PC-3 (cell line): Measurements from ENCODE around the gene WNT3. TPM values are rescaled to one million over a fixed set of nuclear protein-coding genes. Genes with fewer than 3 reads are reported as not detected.
A peak's percentile ranks its signal among the peaks of the same experiment; 100 is the strongest.

Experiments used
- ATAC-seq: fragments of 200-7000 bp; cut with Tn5 transposase; 2 replicates; pipeline ENCODE4 v1.9.1; 2020; ENCODE audit warnings: mild to moderate bottlenecking, moderate library complexity
- BruUV-seq: library from RNA; stranded (reverse); fragments of 400-500 nt; replicated peaks from 2 replicates; lab custom pipeline; 2021; lab: Mats Ljungman, UMichigan
- CTCF ChIA-PET: fragments of 300-600 bp; sonication (Branson Sonifier 250); formaldehyde crosslinking; loops from one replicate; lab custom pipeline; 2022; ENCODE audit warnings: antibody characterized with exemption; lab: Charles Lee
- POLR2A ChIA-PET: fragments of 300-600 bp; sonication (Branson Sonifier 250); formaldehyde crosslinking; loops from one replicate; lab custom pipeline; 2022; ENCODE audit warnings: antibody characterized with exemption; ENCODE audit not compliant: unreplicated experiment; lab: Charles Lee
- DNase-seq: peaks from one replicate; pipeline ENCODE4 v3.0.0-alpha.2; 2015
- H2AFZ ChIP-seq: fragments of 300-600 bp; sonication (generic); 2 replicates; pipeline ENCODE4 v1.6.0; 2016; ENCODE audit warnings: antibody characterized with exemption, low read length
- H3F3A ChIP-seq: fragments of 300-600 bp; sonication (generic); one replicate; pipeline ENCODE4 v1.6.0; 2017; ENCODE audit warnings: antibody characterized with exemption, low read length, control low read depth, mild to moderate bottlenecking; ENCODE audit not compliant: unreplicated experiment
- H3K27ac ChIP-seq: fragments of 300-600 bp; sonication (generic); 2 replicates; pipeline ENCODE4 v1.5.1; 2016; ENCODE audit warnings: mild to moderate bottlenecking, low read length
- H3K27me3 ChIP-seq: fragments of 300-600 bp; sonication (generic); 2 replicates; pipeline ENCODE4 v1.6.1; 2016; ENCODE audit warnings: low read length, mixed read lengths
- H3K36me3 ChIP-seq: fragments of 300-600 bp; sonication (generic); 2 replicates; pipeline ENCODE4 v1.6.1; 2016; ENCODE audit warnings: low read depth, mixed run types, low read length, mixed read lengths
- H3K4me1 ChIP-seq: fragments of 300-600 bp; sonication (generic); 2 replicates; pipeline ENCODE4 v1.5.1; 2016; ENCODE audit warnings: low read length; ENCODE audit not compliant: insufficient read depth
- H3K4me2 ChIP-seq: fragments of 300-600 bp; sonication (generic); 2 replicates; pipeline ENCODE4 v1.6.0; 2016; ENCODE audit warnings: low read length
- H3K4me3 ChIP-seq: fragments of 300-600 bp; sonication (generic); 2 replicates; pipeline ENCODE4 v1.5.1; 2016; ENCODE audit warnings: mild to moderate bottlenecking, low read length, mixed read lengths
- H3K79me2 ChIP-seq: fragments of 300-600 bp; sonication (generic); 2 replicates; pipeline ENCODE4 v1.6.1; 2017; ENCODE audit warnings: low read length, mixed read lengths
- H3K9ac ChIP-seq: fragments of 300-600 bp; sonication (generic); 2 replicates; pipeline ENCODE4 v1.6.0; 2016; ENCODE audit warnings: mild to moderate bottlenecking, low read length
- H3K9me2 ChIP-seq: fragments of 300-600 bp; sonication (generic); replicated peaks from 2 replicates; pipeline ENCODE4 v1.6.1; 2016; ENCODE audit warnings: mixed run types, low read length, mixed read lengths
- H3K9me3 ChIP-seq: fragments of 300-600 bp; sonication (generic); 2 replicates; pipeline ENCODE4 v1.6.1; 2016; ENCODE audit warnings: low read length, mixed read lengths
- H4K20me1 ChIP-seq: fragments of 300-600 bp; sonication (generic); 2 replicates; pipeline ENCODE4 v1.6.1; 2016; ENCODE audit warnings: low read length, mixed read lengths
- EZH2 ChIP-seq: fragments of 300-600 bp; sonication (generic); IDR thresholded peaks from one replicate; pipeline ENCODE4 v1.6.1; 2017; ENCODE audit warnings: antibody characterized with exemption, mild to moderate bottlenecking, low read length; ENCODE audit not compliant: unreplicated experiment
- EZH2phosphoT487 ChIP-seq: fragments of 300-600 bp; sonication (generic); IDR thresholded peaks from 2 replicates; pipeline ENCODE4 v1.6.1; 2018; ENCODE audit warnings: mild to moderate bottlenecking, antibody characterized with exemption, low read length, borderline replicate concordance
- intact Hi-C: fragments of 100-400 bp; cut with micrococcal nuclease; formaldehyde crosslinking; loops from 2 replicates; pipeline ENCODE4 v1.9.0; 2023
- total RNA-seq: library from RNA; depleted of rRNA; stranded (reverse); fragments of >200 nt; gene quantifications from 2 replicates; pipeline ENCODE4 v1.2.3, GENCODE V29; 2014
- TF ChIP-seq, protein P1 (sequence below): fragments of 300-600 bp; sonication (generic); conservative IDR thresholded peaks from 2 replicates; pipeline ENCODE4 v1.5.1; 2017; ENCODE audit warnings: antibody characterized with exemption, low read depth, mild to moderate bottlenecking, low read length

WNT3 gene
- total RNA-seq, 1 experiment from 2014 or later: 4.9 TPM

GRCh38 chr17:46823657-46824056, 5.2 kb upstream of the WNT3 start:
- H3K27ac ChIP-seq: no peak overlapping the region
- H3K4me3 ChIP-seq: no peak overlapping the region
- DNase-seq (no peak), ATAC-seq (no peak)
- no peaks in the 10 kb centered on the region for H3K27me3 ChIP-seq
- H4K20me1 ChIP-seq: no peaks in the 10 kb centered on the region
- no peak overlapping the region for H2AFZ ChIP-seq
- CTCF ChIA-PET: interaction anchor here (1.0 kb wide), 1 partner anchor 12 kb away, joined by 5 read pairs; no protein-coding TSS in a partner anchor
- no peaks in the 10 kb centered on the region for H3K79me2 ChIP-seq
- intact Hi-C loops: no loop called here
- no peak overlapping the region for H3K4me2 ChIP-seq
- H3K9me3 ChIP-seq: no peaks in the 10 kb centered on the region
- BruUV-seq: no TSS peak
- H3K9ac ChIP-seq: no peak overlapping the region
- no peaks in the 10 kb centered on the region for H3K36me3 ChIP-seq
- no peaks in the 10 kb centered on the region for H3F3A ChIP-seq
- H3K4me1 ChIP-seq: no peaks in the 10 kb centered on the region
- POLR2A ChIA-PET: no interaction called here
- TF ChIP-seq, protein P1, sequence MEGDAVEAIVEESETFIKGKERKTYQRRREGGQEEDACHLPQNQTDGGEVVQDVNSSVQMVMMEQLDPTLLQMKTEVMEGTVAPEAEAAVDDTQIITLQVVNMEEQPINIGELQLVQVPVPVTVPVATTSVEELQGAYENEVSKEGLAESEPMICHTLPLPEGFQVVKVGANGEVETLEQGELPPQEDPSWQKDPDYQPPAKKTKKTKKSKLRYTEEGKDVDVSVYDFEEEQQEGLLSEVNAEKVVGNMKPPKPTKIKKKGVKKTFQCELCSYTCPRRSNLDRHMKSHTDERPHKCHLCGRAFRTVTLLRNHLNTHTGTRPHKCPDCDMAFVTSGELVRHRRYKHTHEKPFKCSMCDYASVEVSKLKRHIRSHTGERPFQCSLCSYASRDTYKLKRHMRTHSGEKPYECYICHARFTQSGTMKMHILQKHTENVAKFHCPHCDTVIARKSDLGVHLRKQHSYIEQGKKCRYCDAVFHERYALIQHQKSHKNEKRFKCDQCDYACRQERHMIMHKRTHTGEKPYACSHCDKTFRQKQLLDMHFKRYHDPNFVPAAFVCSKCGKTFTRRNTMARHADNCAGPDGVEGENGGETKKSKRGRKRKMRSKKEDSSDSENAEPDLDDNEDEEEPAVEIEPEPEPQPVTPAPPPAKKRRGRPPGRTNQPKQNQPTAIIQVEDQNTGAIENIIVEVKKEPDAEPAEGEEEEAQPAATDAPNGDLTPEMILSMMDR: no peak
- TF ChIP-seq EZH2 (no peak), EZH2phosphoT487 (no peak)
- H3K9me2 ChIP-seq: no peaks in the 10 kb centered on the region

DNA sequence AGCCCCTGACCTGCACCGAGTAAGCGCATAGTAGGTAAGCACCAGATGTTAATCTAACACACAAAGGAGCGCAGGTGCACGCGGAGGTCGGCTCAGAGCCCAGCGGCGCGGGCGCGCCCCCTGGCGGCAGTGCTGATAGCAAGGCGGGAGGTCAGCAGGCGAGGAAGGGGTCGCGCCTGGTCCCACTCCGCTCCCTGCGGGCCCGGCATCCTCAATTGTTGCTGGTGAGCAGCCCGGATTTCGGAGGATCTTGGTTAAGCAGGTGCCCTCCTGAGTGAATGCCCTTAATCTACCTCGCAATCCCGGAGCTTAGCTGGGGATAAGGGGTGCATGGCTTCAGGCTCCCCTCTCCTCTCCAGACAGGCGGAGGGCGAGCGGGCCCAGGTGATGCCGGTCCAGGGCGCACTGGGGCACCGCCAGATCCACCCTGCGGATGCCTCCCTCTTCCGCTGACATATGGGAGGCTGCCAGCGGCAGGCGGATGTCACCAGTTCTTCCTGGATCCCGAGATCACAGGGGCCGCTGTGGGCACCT, 4.0 kb upstream of the WNT3 start:
- peak; percentile 55 for DNase-seq
- peak overlapping the region; percentile 68 for H2AFZ ChIP-seq
- intact Hi-C loops: no loop called here
- TF ChIP-seq EZH2: no peak
- no peak for TF ChIP-seq EZH2phosphoT487
- TF ChIP-seq, protein P1: peak; percentile 95
- ChIA-PET CTCF (interaction anchor here (0.6 kb wide), 1 partner anchor 11 kb away, joined by 3 read pairs; no protein-coding TSS in a partner anchor), POLR2A (no interaction called here)
- no peak overlapping the region for H3K9ac ChIP-seq
- H3K9me3 ChIP-seq: no peaks in the 10 kb centered on the region
- H4K20me1 ChIP-seq: no peaks in the 10 kb centered on the region
- no peaks in the 10 kb centered on the region for H3F3A ChIP-seq
- H3K27me3 ChIP-seq: 0 out of 2 replicates have a peak, but pooled peaks cover 6% of the 10 kb centered on the region
- H3K4me2 ChIP-seq: peak overlapping the region; percentile 63
- ATAC-seq: peak; percentile 71
- BruUV-seq: no TSS peak
- no peaks in the 10 kb centered on the region for H3K9me2 ChIP-seq
- H3K4me3 ChIP-seq: 0 out of 2 replicates have a peak overlapping the region, but pooled peaks have one; percentile 21
- no peaks in the 10 kb centered on the region for H3K79me2 ChIP-seq
- H3K36me3 ChIP-seq: no peaks in the 10 kb centered on the region
- H3K27ac ChIP-seq: no peak overlapping the region
- H3K4me1 ChIP-seq: no peaks in the 10 kb centered on the region
